ENCODE data around the gene MGAT5B.

Gene MGAT5B

GRCh38 chr17:76866203-76866602 is 2.0 kb upstream of the MGAT5B start:
- Mint-ChIP-seq H3K9me3 (no peaks in the 10 kb centered on the region), H3K4me3 (no peak overlapping the region), H3K4me1 (ENCODE audit: low read depth) (peaks cover 8% of the 10 kb centered on the region), H3K27me3 (peaks cover 30% of the 10 kb centered on the region), H3K36me3 (ENCODE audit: low read depth) (no peaks in the 10 kb centered on the region), H3K27ac (no peak overlapping the region)
- DNase-seq = no peak

- no peak for DNase-seq
- no peak overlapping the region for H3K27ac Mint-ChIP-seq
Measured at GRCh38 chr17:76866774-76867577, 1.2 kb upstream of the MGAT5B start.

GRCh38 chr17:76867578-76868175 is 527 bp upstream of the MGAT5B start:
- Mint-ChIP-seq H3K4me1 (ENCODE audit: low read depth) (peaks cover 12% of the 10 kb centered on the region), H3K36me3 (ENCODE audit: low read depth) (no peaks in the 10 kb centered on the region), H3K9me3 (no peaks in the 10 kb centered on the region), H3K4me3 (peak overlapping the region; percentile 45), H3K27ac (no peak overlapping the region), H3K27me3 (peaks cover 40% of the 10 kb centered on the region)
- DNase-seq = no peak

More at GRCh38 chr17:76866774-76867577, 1.2 kb upstream of the MGAT5B start:
- Mint-ChIP-seq H3K4me3 (no peak overlapping the region), H3K36me3 (ENCODE audit: low read depth) (no peaks in the 10 kb centered on the region), H3K4me1 (ENCODE audit: low read depth) (peaks cover 8% of the 10 kb centered on the region), H3K27me3 (peaks cover 35% of the 10 kb centered on the region), H3K9me3 (no peaks in the 10 kb centered on the region)

GRCh38 chr17:76868669-76869495 is 678 bp downstream of the MGAT5B start:
- H3K4me1 Mint-ChIP-seq (ENCODE audit: low read depth) = peaks cover 13% of the 10 kb centered on the region
- peaks cover 40% of the 10 kb centered on the region for H3K27me3 Mint-ChIP-seq
- H3K9me3 Mint-ChIP-seq = no peaks in the 10 kb centered on the region
- peak overlapping the region; percentile 46 for H3K4me3 Mint-ChIP-seq
- peak; percentile 36 for DNase-seq
- no peaks in the 10 kb centered on the region for H3K36me3 Mint-ChIP-seq (ENCODE audit: low read depth)
- no peak overlapping the region for H3K27ac Mint-ChIP-seq

GRCh38 chr17:76869496-76870376 is 1.5 kb downstream of the MGAT5B start:
- no peak overlapping the region for H3K4me3 Mint-ChIP-seq
- H3K9me3 Mint-ChIP-seq = no peaks in the 10 kb centered on the region
- peaks cover 13% of the 10 kb centered on the region for H3K4me1 Mint-ChIP-seq (ENCODE audit: low read depth)
- peak; percentile 48 for DNase-seq
- no peak overlapping the region for H3K27ac Mint-ChIP-seq
- no peaks in the 10 kb centered on the region for H3K36me3 Mint-ChIP-seq (ENCODE audit: low read depth)
- peaks cover 40% of the 10 kb centered on the region for H3K27me3 Mint-ChIP-seq

- DNase-seq = no peak
- no peak overlapping the region for H3K27ac Mint-ChIP-seq
- H3K4me3 Mint-ChIP-seq = no peak overlapping the region
Measured at GRCh38 chr17:76870377-76870714, 2.1 kb downstream of the MGAT5B start.

GRCh38 chr17:76871668-76872067 is 3.5 kb downstream of the MGAT5B start:
- no peak overlapping the region for H3K4me3 Mint-ChIP-seq

More at GRCh38 chr17:76870377-76870714, 2.1 kb downstream of the MGAT5B start:
- no peaks in the 10 kb centered on the region for H3K36me3 Mint-ChIP-seq (ENCODE audit: low read depth)
- peaks cover 13% of the 10 kb centered on the region for H3K4me1 Mint-ChIP-seq (ENCODE audit: low read depth)
- H3K9me3 Mint-ChIP-seq = peaks cover 4% of the 10 kb centered on the region
- H3K27me3 Mint-ChIP-seq = peaks cover 40% of the 10 kb centered on the region

GRCh38 chr17:76872221-76872873 is 4.1 kb downstream of the MGAT5B start:
- no peak for DNase-seq
- peaks cover 8% of the 10 kb centered on the region for H3K9me3 Mint-ChIP-seq
- H3K36me3 Mint-ChIP-seq (ENCODE audit: low read depth) = no peaks in the 10 kb centered on the region
- H3K4me3 Mint-ChIP-seq = no peak overlapping the region
- H3K4me1 Mint-ChIP-seq (ENCODE audit: low read depth) = peaks cover 13% of the 10 kb centered on the region
- H3K27ac Mint-ChIP-seq = no peak overlapping the region
- peaks cover 32% of the 10 kb centered on the region for H3K27me3 Mint-ChIP-seq

More at GRCh38 chr17:76871668-76872067, 3.5 kb downstream of the MGAT5B start:
- Mint-ChIP-seq H3K36me3 (ENCODE audit: low read depth) (no peaks in the 10 kb centered on the region), H3K27me3 (peaks cover 39% of the 10 kb centered on the region), H3K9me3 (peaks cover 8% of the 10 kb centered on the region), H3K4me1 (ENCODE audit: low read depth) (peaks cover 13% of the 10 kb centered on the region), H3K27ac (no peak overlapping the region)
- no peak for DNase-seq

- H3K27me3 Mint-ChIP-seq = peaks cover 27% of the 10 kb centered on the region
- H3K9me3 Mint-ChIP-seq = peaks cover 8% of the 10 kb centered on the region
- no peak overlapping the region for H3K4me3 Mint-ChIP-seq
- DNase-seq = no peak
- H3K27ac Mint-ChIP-seq = no peak overlapping the region
- H3K36me3 Mint-ChIP-seq (ENCODE audit: low read depth) = no peaks in the 10 kb centered on the region
- peaks cover 9% of the 10 kb centered on the region for H3K4me1 Mint-ChIP-seq (ENCODE audit: low read depth)
Measured at GRCh38 chr17:76872874-76873221, 4.6 kb downstream of the MGAT5B start.

GRCh38 chr17:76873856-76874255 is 5.7 kb downstream of the MGAT5B start:
- Mint-ChIP-seq H3K27ac (no peak overlapping the region), H3K4me1 (ENCODE audit: low read depth) (peaks cover 8% of the 10 kb centered on the region), H3K36me3 (ENCODE audit: low read depth) (no peaks in the 10 kb centered on the region), H3K9me3 (peaks cover 8% of the 10 kb centered on the region), H3K27me3 (peaks cover 25% of the 10 kb centered on the region), H3K4me3 (no peak overlapping the region)
- DNase-seq = no peak

- DNase-seq = no peak
- Mint-ChIP-seq H3K9me3 (peaks cover 8% of the 10 kb centered on the region), H3K36me3 (ENCODE audit: low read depth) (no peaks in the 10 kb centered on the region), H3K4me3 (no peak overlapping the region), H3K4me1 (ENCODE audit: low read depth) (peaks cover 3% of the 10 kb centered on the region), H3K27ac (no peak overlapping the region), H3K27me3 (peaks cover under 1% of the 10 kb centered on the region)
Measured at GRCh38 chr17:76877437-76877836, 9.2 kb downstream of the MGAT5B start.

- Mint-ChIP-seq H3K4me3 (no peak overlapping the region), H3K4me1 (ENCODE audit: low read depth) (no peaks in the 10 kb centered on the region), H3K27ac (no peak overlapping the region), H3K36me3 (ENCODE audit: low read depth) (no peaks in the 10 kb centered on the region), H3K9me3 (peaks cover 8% of the 10 kb centered on the region), H3K27me3 (no peaks in the 10 kb centered on the region)
- DNase-seq = no peak
Measured at GRCh38 chr17:76878568-76878967, 10.4 kb downstream of the MGAT5B start.

- DNase-seq = no peak
- Mint-ChIP-seq H3K4me1 (ENCODE audit: low read depth) (no peaks in the 10 kb centered on the region), H3K9me3 (peaks cover 8% of the 10 kb centered on the region), H3K27ac (no peak overlapping the region), H3K27me3 (no peaks in the 10 kb centered on the region), H3K36me3 (ENCODE audit: low read depth) (no peaks in the 10 kb centered on the region), H3K4me3 (no peak overlapping the region)
Measured at GRCh38 chr17:76879254-76879653, 11.1 kb downstream of the MGAT5B start.
